Mesendoderm (in vitro differentiated cells): ENCODE measurements around the gene MRPL10. TPM values are rescaled to one million over a fixed set of nuclear protein-coding genes. Genes with fewer than 3 reads are reported as not detected.

Experiments used
- DNase-seq: peaks from one replicate; pipeline ENCODE4 v3.0.0; 2013
- H2AK5ac ChIP-seq: 2 replicates; pipeline ENCODE4 v1.6.1; 2013; ENCODE audit warnings: low read length, inconsistent platforms
- H2BK120ac ChIP-seq: 2 replicates; pipeline ENCODE4 v1.6.1; 2013; ENCODE audit warnings: low read depth, mild to moderate bottlenecking, low read length, moderate library complexity, mixed read lengths
- H2BK15ac ChIP-seq: replicated peaks from 2 replicates; pipeline ENCODE4 v1.6.1; 2013; ENCODE audit warnings: low read depth, mild to moderate bottlenecking, moderate library complexity
- H2BK5ac ChIP-seq: 2 replicates; pipeline ENCODE4 v1.6.1; 2013; ENCODE audit warnings: low read length, inconsistent platforms
- H3K18ac ChIP-seq: 2 replicates; pipeline ENCODE4 v1.6.1; 2013; ENCODE audit warnings: mild to moderate bottlenecking, low read length, mixed read lengths
- H3K23ac ChIP-seq: one replicate; pipeline ENCODE4 v1.6.1; 2013; ENCODE audit warnings: low read length
- H3K27ac ChIP-seq: 2 replicates; pipeline ENCODE4 v1.5.1; 2013; ENCODE audit warnings: low read depth, mild to moderate bottlenecking, inconsistent platforms, low read length, moderate library complexity
- H3K27me3 ChIP-seq: 2 replicates; pipeline ENCODE4 v1.6.1; 2013; ENCODE audit warnings: low read length, control low read depth, mild to moderate bottlenecking, inconsistent platforms; ENCODE audit not compliant: insufficient read depth, poor library complexity
- H3K36me3 ChIP-seq: 2 replicates; pipeline ENCODE4 v1.6.1; 2013; ENCODE audit warnings: low read length, inconsistent platforms; ENCODE audit not compliant: control insufficient read depth, insufficient read depth
- H3K4ac ChIP-seq: one replicate; pipeline ENCODE4 v1.6.1; 2013; ENCODE audit warnings: low read depth, mild to moderate bottlenecking, low read length, moderate library complexity
- H3K4me1 ChIP-seq: 2 replicates; pipeline ENCODE4 v1.6.1; 2013; ENCODE audit warnings: low read depth, low read length, inconsistent platforms; ENCODE audit not compliant: control insufficient read depth
- H3K4me2 ChIP-seq: 2 replicates; pipeline ENCODE4 v1.6.1; 2013; ENCODE audit warnings: low read length
- H3K4me3 ChIP-seq: 2 replicates; pipeline ENCODE4 v1.5.1; 2013; ENCODE audit warnings: mild to moderate bottlenecking, low read length
- H3K56ac ChIP-seq: one replicate; pipeline ENCODE4 v1.6.1; 2013; ENCODE audit warnings: low read length
- H3K79me1 ChIP-seq: 2 replicates; pipeline ENCODE4 v1.6.1; 2013; ENCODE audit warnings: low read length, inconsistent platforms
- H3K79me2 ChIP-seq: 2 replicates; pipeline ENCODE4 v1.6.1; 2013; ENCODE audit warnings: mild to moderate bottlenecking, low read length; ENCODE audit not compliant: control insufficient read depth, insufficient read depth
- H3K9ac ChIP-seq: 2 replicates; pipeline ENCODE4 v1.6.1; 2013; ENCODE audit warnings: low read length, inconsistent platforms
- H4K5ac ChIP-seq: one replicate; pipeline ENCODE4 v1.6.1; 2013; ENCODE audit warnings: low read length
- H4K8ac ChIP-seq: one replicate; pipeline ENCODE4 v1.6.1; 2013; ENCODE audit warnings: low read depth, mild to moderate bottlenecking, control low read depth, low read length, moderate library complexity
- WGBS: extraction: QIAGEN DNeasy Blood & Tissue Kit; methylation state at CpG from one replicate; pipeline ENCODE4 v1.1.7; 2013; ENCODE audit warnings: low lambda C conversion rate, missing lambda C conversion rate; ENCODE audit not compliant: insufficient coverage; ENCODE audit errors: extremely low coverage; 5-methylcytosine and 5-hydroxymethylcytosine counted together
- polyA plus RNA-seq, 2 experiments: library from polyadenylated mRNA; stranded (reverse); fragments of 200-250 nt; gene quantifications; one replicate each; pipeline ENCODE4 v1.2.3, GENCODE V29; 2013

The MRPL10 gene
- polyA plus RNA-seq (2013, experiment 1 of 2), result 60.1 TPM
- 60.8 TPM for polyA plus RNA-seq (2013, experiment 2 of 2)

GRCh38 chr17:47831003-47831933 lies at the start of gene MRPL10, which contains the start of gene LRRC46:
Gene MRPL10, minus strand, starts transcription at chr17:47831541. Its CDS starts 30 bp downstream, at chr17:47831511.
Gene LRRC46, plus strand, starts transcription at chr17:47831670. Its CDS starts 320 bp downstream, at chr17:47831990.
- Histone ChIP-seq H3K79me2 (peaks cover 8% of the 10 kb centered on the region), H3K9ac (peak within 1 kb of the TSS; percentile 86)
- no CpG with 5 or more reads among the region's 42 CpGs for WGBS

GRCh38 chr17:47879776-47880454 lies 48.6 kb upstream of the MRPL10 start:
- no peak overlapping the region for H3K9ac ChIP-seq
- H2BK120ac ChIP-seq, result no peak overlapping the region
- H3K27ac ChIP-seq, result no peak overlapping the region
- H3K23ac ChIP-seq, result no peak overlapping the region
- no peak overlapping the region for H3K4me3 ChIP-seq
- H3K36me3 ChIP-seq, result no peaks in the 10 kb centered on the region
- H2BK5ac ChIP-seq, result no peak overlapping the region
- H2AK5ac ChIP-seq, result no peak overlapping the region
- DNase-seq, result no peak
- no peaks in the 10 kb centered on the region for H3K79me2 ChIP-seq
- no peak overlapping the region for H4K8ac ChIP-seq
- no peak overlapping the region for H4K5ac ChIP-seq
- H3K27me3 ChIP-seq, result no peaks in the 10 kb centered on the region
- no peaks in the 10 kb centered on the region for H3K79me1 ChIP-seq
- H2BK15ac ChIP-seq, result no peak overlapping the region
- H3K56ac ChIP-seq, result no peak overlapping the region
- no peak overlapping the region for H3K4me2 ChIP-seq
- H3K18ac ChIP-seq, result no peak overlapping the region
- peaks cover 14% of the 10 kb centered on the region for H3K4me1 ChIP-seq
- WGBS, result no CpG with 5 or more reads among the region's 8 CpGs
- H3K4ac ChIP-seq, result no peak overlapping the region

More at GRCh38 chr17:47831003-47831933, at the start of gene MRPL10, which contains the start of gene LRRC46:
- Histone ChIP-seq H2BK15ac (no peak within 1 kb of the TSS), H2AK5ac (no peak within 1 kb of the TSS), H3K36me3 (peaks cover under 1% of the 10 kb centered on the region), H3K27ac (no peak within 1 kb of the TSS), H3K27me3 (no peaks in the 10 kb centered on the region), H2BK120ac (no peak within 1 kb of the TSS), H3K4me1 (no peaks in the 10 kb centered on the region), H3K23ac (no peak within 1 kb of the TSS), H4K5ac (no peak within 1 kb of the TSS), H2BK5ac (peak within 1 kb of the TSS; percentile 48), H3K18ac (no peak within 1 kb of the TSS), H3K4me2 (peak within 1 kb of the TSS; percentile 65), H4K8ac (no peak within 1 kb of the TSS), H3K4me3 (peak within 1 kb of the TSS; percentile 83), H3K79me1 (no peaks in the 10 kb centered on the region), H3K4ac (no peak within 1 kb of the TSS), H3K56ac (peak within 1 kb of the TSS; percentile 93)
- peak; percentile 96 for DNase-seq

DNA sequence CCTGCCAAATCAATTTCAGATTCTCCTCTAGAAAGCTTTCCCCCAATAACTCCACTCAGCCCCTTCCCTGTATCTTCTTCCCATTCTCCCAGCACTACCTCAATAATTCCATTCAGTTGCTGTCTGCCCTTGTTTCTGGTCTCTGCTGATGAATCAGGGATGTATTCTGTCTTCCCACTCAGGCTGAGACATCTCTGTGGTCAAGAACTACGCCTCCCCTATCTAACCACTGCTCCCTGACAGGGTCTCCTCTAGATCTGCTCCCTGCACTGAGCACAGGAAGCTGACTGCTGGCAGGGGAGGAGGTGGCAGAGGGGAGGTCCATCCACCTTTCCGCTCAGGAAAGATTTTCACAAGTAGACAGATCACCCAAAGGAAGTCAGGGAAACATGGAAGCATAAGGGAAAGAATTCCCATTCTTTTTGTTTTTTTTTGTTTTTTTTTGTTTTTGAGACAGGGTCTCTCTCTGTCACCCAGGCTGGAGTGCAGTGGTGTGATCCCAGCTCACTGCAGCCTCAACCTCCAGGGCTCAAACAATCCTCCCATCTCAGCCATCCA lies 47.8 kb upstream of the MRPL10 start:
- DNase-seq, result no peak
- no CpG with 5 or more reads among the region's 2 CpGs for WGBS
- Histone ChIP-seq H2BK120ac (no peak overlapping the region), H3K9ac (no peak overlapping the region), H3K79me2 (no peaks in the 10 kb centered on the region), H4K5ac (no peak overlapping the region), H3K4me1 (peaks cover 14% of the 10 kb centered on the region), H3K18ac (no peak overlapping the region), H3K36me3 (no peaks in the 10 kb centered on the region), H3K56ac (peak overlapping the region; percentile 54), H3K4ac (no peak overlapping the region), H3K23ac (no peak overlapping the region), H3K79me1 (no peaks in the 10 kb centered on the region), H4K8ac (no peak overlapping the region), H3K4me3 (no peak overlapping the region), H3K27ac (no peak overlapping the region), H2AK5ac (no peak overlapping the region), H3K27me3 (no peaks in the 10 kb centered on the region), H3K4me2 (no peak overlapping the region), H2BK5ac (no peak overlapping the region), H2BK15ac (no peak overlapping the region)

DNA sequence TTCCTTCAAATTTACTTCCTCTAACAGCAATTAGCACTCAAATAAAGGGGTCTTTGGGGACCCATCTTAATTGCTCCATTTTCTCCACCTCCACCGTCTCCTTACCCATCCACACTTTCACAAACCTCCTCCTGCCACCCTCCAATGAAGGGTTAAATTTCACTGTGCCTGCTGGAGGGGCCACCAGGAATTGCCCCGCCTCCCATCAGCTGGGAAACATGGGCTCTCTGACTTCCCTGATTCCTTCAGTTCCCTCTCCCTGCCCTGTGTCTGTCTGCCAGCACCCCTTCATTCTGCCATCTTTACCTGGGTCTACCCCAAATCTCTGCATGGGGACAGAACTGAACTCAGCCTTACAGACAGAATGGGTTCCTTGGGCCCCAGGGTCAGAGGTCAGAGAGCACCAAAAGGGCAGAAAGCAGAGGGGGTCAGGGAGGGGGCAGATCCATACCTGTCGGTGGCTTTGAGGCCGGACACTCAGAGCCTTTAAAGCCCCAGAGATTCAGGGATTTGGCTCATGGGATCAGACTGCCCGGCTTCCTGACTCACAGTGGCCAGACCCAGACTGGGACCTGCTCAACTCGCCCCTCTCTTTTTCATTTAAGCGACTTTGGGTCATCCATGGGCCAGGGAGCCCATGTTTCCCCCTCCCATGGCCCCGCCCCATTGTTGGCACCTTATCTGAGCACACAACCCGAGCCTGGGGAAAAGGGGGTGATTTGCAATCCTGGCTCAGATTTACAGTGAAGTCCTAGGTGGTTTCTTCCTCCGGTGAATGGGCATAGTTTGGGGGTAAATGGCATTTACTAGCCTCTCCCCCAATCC lies 47.1 kb upstream of the MRPL10 start:
- no peak overlapping the region for H2BK5ac ChIP-seq
- H3K23ac ChIP-seq, result no peak overlapping the region
- H3K79me2 ChIP-seq, result no peaks in the 10 kb centered on the region
- no peak overlapping the region for H2AK5ac ChIP-seq
- peaks cover 14% of the 10 kb centered on the region for H3K4me1 ChIP-seq
- no peak overlapping the region for H4K8ac ChIP-seq
- no peak overlapping the region for H3K4me3 ChIP-seq
- peak overlapping the region; percentile 54 for H3K56ac ChIP-seq
- no peak for DNase-seq
- WGBS, result no CpG with 5 or more reads among the region's 10 CpGs
- H3K27me3 ChIP-seq, result no peaks in the 10 kb centered on the region
- no peak overlapping the region for H3K4ac ChIP-seq
- no peak overlapping the region for H3K4me2 ChIP-seq
- no peaks in the 10 kb centered on the region for H3K36me3 ChIP-seq
- no peaks in the 10 kb centered on the region for H3K79me1 ChIP-seq
- H3K27ac ChIP-seq, result no peak overlapping the region
- H3K18ac ChIP-seq, result no peak overlapping the region
- H2BK15ac ChIP-seq, result no peak overlapping the region
- H3K9ac ChIP-seq, result peak overlapping the region; percentile 10
- H4K5ac ChIP-seq, result no peak overlapping the region
- H2BK120ac ChIP-seq, result no peak overlapping the region

- Histone ChIP-seq H3K9ac (no peak overlapping the region), H4K8ac (no peak overlapping the region), H2BK5ac (no peak overlapping the region), H3K56ac (no peak overlapping the region), H3K27ac (no peak overlapping the region), H2AK5ac (no peak overlapping the region), H2BK15ac (no peak overlapping the region), H3K36me3 (no peaks in the 10 kb centered on the region), H3K27me3 (no peaks in the 10 kb centered on the region), H3K23ac (no peak overlapping the region), H3K4me1 (peaks cover 19% of the 10 kb centered on the region), H3K79me1 (no peaks in the 10 kb centered on the region), H4K5ac (no peak overlapping the region), H3K4me2 (no peak overlapping the region), H2BK120ac (no peak overlapping the region), H3K4ac (no peak overlapping the region), H3K79me2 (no peaks in the 10 kb centered on the region), H3K18ac (no peak overlapping the region), H3K4me3 (no peak overlapping the region)
- DNase-seq, result no peak
- WGBS, result no CpG with 5 or more reads among the region's 9 CpGs
These were observed 46.2 kb upstream of the MRPL10 start for GRCh38 chr17:47877368-47878034.
